H9 (cell line): Measurements from ENCODE around the gene IL1B. TPM values are rescaled to one million over a fixed set of nuclear protein-coding genes. Genes with fewer than 3 reads are reported as not detected.

Source experiments
- DNase-seq: peaks from one replicate; pipeline ENCODE4 v3.0.0-alpha.2; 2017
- H2AFZ ChIP-seq: one replicate; pipeline ENCODE4 v1.6.1; 2013; ENCODE audit warnings: mild to moderate bottlenecking, low read length, control low read depth, moderate library complexity
- H2AK5ac ChIP-seq: 2 replicates; pipeline ENCODE4 v1.6.1; 2013; ENCODE audit warnings: low read length, control low read depth, mixed read lengths; ENCODE audit not compliant: insufficient read length
- H2BK120ac ChIP-seq: one replicate; pipeline ENCODE4 v1.6.1; 2013; ENCODE audit warnings: low read depth, mild to moderate bottlenecking, low read length, control low read depth, inconsistent platforms; ENCODE audit not compliant: poor library complexity, severe bottlenecking
- H2BK12ac ChIP-seq: 2 replicates; pipeline ENCODE4 v1.6.1; 2013; ENCODE audit warnings: low read length, control low read depth, mixed read lengths, low read depth; ENCODE audit not compliant: insufficient read length
- H2BK15ac ChIP-seq: 2 replicates; pipeline ENCODE4 v1.6.1; 2013; ENCODE audit warnings: low read depth, low read length, control low read depth
- H2BK20ac ChIP-seq: one replicate; pipeline ENCODE4 v1.6.1; 2013; ENCODE audit warnings: low read depth, mild to moderate bottlenecking, low read length, control low read depth, inconsistent platforms; ENCODE audit not compliant: poor library complexity, severe bottlenecking
- H2BK5ac ChIP-seq: 2 replicates; pipeline ENCODE4 v1.6.1; 2013; ENCODE audit warnings: low read length, control low read depth, mixed read lengths; ENCODE audit not compliant: insufficient read length
- H3K14ac ChIP-seq: 2 replicates; pipeline ENCODE4 v1.6.1; 2013; ENCODE audit warnings: low read length, control low read depth; ENCODE audit not compliant: insufficient read depth
- H3K18ac ChIP-seq: 2 replicates; pipeline ENCODE4 v1.6.1; 2013; ENCODE audit warnings: low read depth, mild to moderate bottlenecking, mixed read lengths, low read length, control low read depth; ENCODE audit not compliant: insufficient read length
- H3K23ac ChIP-seq: 2 replicates; pipeline ENCODE4 v1.6.1; 2013; ENCODE audit warnings: low read length, control low read depth, mixed read lengths, low read depth; ENCODE audit not compliant: insufficient read length
- H3K23me2 ChIP-seq: 2 replicates; pipeline ENCODE4 v1.6.1; 2013; ENCODE audit warnings: low read depth, mild to moderate bottlenecking, mixed read lengths, low read length, control low read depth; ENCODE audit not compliant: insufficient read length, poor library complexity, severe bottlenecking
- H3K27ac ChIP-seq: 2 replicates; pipeline ENCODE4 v1.5.1; 2013; ENCODE audit warnings: low read length, control low read depth, mixed read lengths, low read depth; ENCODE audit not compliant: insufficient read length
- H3K27me3 ChIP-seq: 2 replicates; pipeline ENCODE4 v1.6.1; 2013; ENCODE audit warnings: low read length, control low read depth, inconsistent platforms; ENCODE audit not compliant: insufficient read depth
- H3K4ac ChIP-seq: 2 replicates; pipeline ENCODE4 v1.6.1; 2013; ENCODE audit warnings: low read depth, mild to moderate bottlenecking, control low read depth, inconsistent platforms, low read length, moderate library complexity
- H3K4me1 ChIP-seq: 2 replicates; pipeline ENCODE4 v1.6.1; 2013; ENCODE audit warnings: low read length, control low read depth, inconsistent platforms; ENCODE audit not compliant: insufficient read depth
- H3K4me2 ChIP-seq: 2 replicates; pipeline ENCODE4 v1.6.1; 2013; ENCODE audit warnings: low read length, control low read depth, mixed read lengths; ENCODE audit not compliant: insufficient read length, insufficient read depth
- H3K56ac ChIP-seq: 2 replicates; pipeline ENCODE4 v1.6.1; 2013; ENCODE audit warnings: low read depth, mild to moderate bottlenecking, mixed read lengths, low read length, control low read depth; ENCODE audit not compliant: insufficient read length
- H3K79me1 ChIP-seq: 2 replicates; pipeline ENCODE4 v1.6.1; 2013; ENCODE audit warnings: low read depth, mild to moderate bottlenecking, moderate library complexity, low read length, control low read depth, inconsistent platforms; ENCODE audit not compliant: insufficient read depth, poor library complexity, severe bottlenecking
- H3K79me2 ChIP-seq: 2 replicates; pipeline ENCODE4 v1.6.1; 2013; ENCODE audit warnings: low read length, control low read depth, inconsistent platforms; ENCODE audit not compliant: insufficient read depth
- H3K9ac ChIP-seq: 2 replicates; pipeline ENCODE4 v1.6.1; 2013; ENCODE audit warnings: low read length, control low read depth, mixed read lengths; ENCODE audit not compliant: insufficient read length; ENCODE audit errors: extremely low read depth
- H3K9me3 ChIP-seq: one replicate; pipeline ENCODE4 v1.6.1; 2013; ENCODE audit warnings: low read depth, low read length, inconsistent platforms; ENCODE audit not compliant: control insufficient read depth
- H3T11ph ChIP-seq: one replicate; pipeline ENCODE4 v1.6.1; 2013; ENCODE audit warnings: mild to moderate bottlenecking, low read length, control low read depth, inconsistent platforms
- H4K20me1 ChIP-seq: one replicate; pipeline ENCODE4 v1.6.1; 2013; ENCODE audit not compliant: control insufficient read depth, insufficient read length, insufficient read depth
- H4K5ac ChIP-seq: 2 replicates; pipeline ENCODE4 v1.6.1; 2013; ENCODE audit warnings: low read depth, mild to moderate bottlenecking, mixed read lengths, low read length, control low read depth; ENCODE audit not compliant: insufficient read length
- H4K8ac ChIP-seq: replicated peaks from 2 replicates; pipeline ENCODE4 v1.6.1; 2013; ENCODE audit warnings: low read length, control low read depth, mixed read lengths, low read depth; ENCODE audit not compliant: insufficient read length
- H4K91ac ChIP-seq: 2 replicates; pipeline ENCODE4 v1.6.1; 2013; ENCODE audit warnings: low read depth, mild to moderate bottlenecking, moderate library complexity, mixed read lengths, low read length, control low read depth; ENCODE audit not compliant: insufficient read length
- H3K27ac Mint-ChIP-seq, 3 experiments: 2 replicates in 2 of 3; 3 replicates in 1 of 3; pipeline ENCODE4 v1.8.0; 2020 to 2021; ENCODE audit warnings: mixed read lengths in 3 of 3, mild to moderate bottlenecking in 1 of 3, moderate library complexity in 1 of 3
- H3K27me3 Mint-ChIP-seq: 2 replicates; pipeline ENCODE4 v1.8.0; 2021; ENCODE audit warnings: low read depth, mild to moderate bottlenecking, moderate library complexity, mixed read lengths
- H3K36me3 Mint-ChIP-seq, 3 experiments: 2 replicates in 2 of 3; 3 replicates in 1 of 3; pipeline ENCODE4 v1.8.0; 2020 to 2021; ENCODE audit warnings: low read depth in 3 of 3, mixed read lengths in 3 of 3; ENCODE audit not compliant: insufficient read depth in 1 of 3
- H3K4me1 Mint-ChIP-seq, 2 experiments: 2 replicates each; pipeline ENCODE4 v1.8.0; 2020; ENCODE audit warnings: mixed read lengths in 2 of 2
- H3K4me3 Mint-ChIP-seq, 2 experiments: 2 replicates in 1 of 2; 3 replicates in 1 of 2; pipeline ENCODE4 v1.8.0; 2020 to 2021; ENCODE audit warnings: mild to moderate bottlenecking in 2 of 2, mixed read lengths in 2 of 2, moderate library complexity in 1 of 2
- H3K9me3 Mint-ChIP-seq, 2 experiments: 2 replicates in 1 of 2; 3 replicates in 1 of 2; pipeline ENCODE4 v1.8.0; 2020; ENCODE audit warnings: mild to moderate bottlenecking in 2 of 2, mixed read lengths in 2 of 2, moderate library complexity in 1 of 2
- CTCF ChIP-seq: fragments of 200-600 bp; sonication (generic); conservative IDR thresholded peaks from 3 replicates; pipeline ENCODE4 v1.8.0; 2021; ENCODE audit warnings: antibody characterized with exemption, mild to moderate bottlenecking
- WGBS: extraction: QIAGEN DNeasy Blood & Tissue Kit; methylation state at CpG from one replicate; pipeline ENCODE4 v1.1.7; 2013; ENCODE audit warnings: missing lambda C conversion rate, low lambda C conversion rate, mixed read lengths; ENCODE audit not compliant: insufficient read length; ENCODE audit errors: extremely low coverage; 5-methylcytosine and 5-hydroxymethylcytosine counted together
- total RNA-seq: library from RNA; stranded (reverse); gene quantifications from 2 replicates; pipeline ENCODE4 v1.2.1, GENCODE V29; 2021

The IL1B gene
- total RNA-seq, 1 experiment from 2014 or later, result not detected

- Mint-ChIP-seq H3K27me3 (no peaks in the 10 kb centered on the region; the same call in 1 of the 2 replicates), H3K27ac (no peak overlapping the region), H3K4me1 (peaks cover 27 to 34% of the 10 kb centered on the region in 2 experiments), H3K36me3 (no peaks in the 10 kb centered on the region; a peak in 1 of 7 replicates), H3K4me3 (no peak overlapping the region), H3K9me3 (no peaks in the 10 kb centered on the region; a peak in 1 of 5 replicates)
- Histone ChIP-seq H3K79me1 (no peaks in the 10 kb centered on the region), H2BK5ac (no peak overlapping the region), H3K23me2 (no peaks in the 10 kb centered on the region), H2AFZ (no peak overlapping the region), H2BK12ac (no peak overlapping the region), H3K23ac (no peak overlapping the region), H4K5ac (no peak overlapping the region), H2BK15ac (no peak overlapping the region), H3K4ac (no peak overlapping the region), H3K4me1 (no peaks in the 10 kb centered on the region), H3K14ac (no peak overlapping the region), H2BK120ac (no peak overlapping the region), H2BK20ac (no peak overlapping the region), H3K9ac (no peak overlapping the region), H3K18ac (no peak overlapping the region), H3K4me2 (no peak overlapping the region), H3K56ac (no peak overlapping the region), H3K9me3 (no peaks in the 10 kb centered on the region), H3K27ac (no peak overlapping the region), H2AK5ac (no peak overlapping the region), H4K91ac (no peak overlapping the region), H3T11ph (no peak overlapping the region), H3K79me2 (no peaks in the 10 kb centered on the region), H3K27me3 (no peaks in the 10 kb centered on the region), H4K20me1 (no peaks in the 10 kb centered on the region), H4K8ac (no peak overlapping the region)
- no peak for TF ChIP-seq CTCF
- WGBS, result no CpG with 5 or more reads among the region's 1 CpG
- DNase-seq, result no peak
Measured at GRCh38 chr2:112835536-112836162, 930 bp downstream of the IL1B start.
